ENCODE results near the gene ESPNL.

GRCh38 chr2:238067939-238068338, 32.2 kb upstream of the ESPNL start:
- no peak for TF ChIP-seq CTCF (conservative IDR thresholded peaks at IDR 0.05)
- TF ChIP-seq ZFX (IDR thresholded peaks at IDR 0.05), result no peak
